ENCODE results near the gene CDK8.
"Not testable (repeated sequence)": the region's sequence is repeated elsewhere in the genome, so short reads cannot be mapped to it uniquely, and the experiment has no call there.

The CDK8 gene

DNA sequence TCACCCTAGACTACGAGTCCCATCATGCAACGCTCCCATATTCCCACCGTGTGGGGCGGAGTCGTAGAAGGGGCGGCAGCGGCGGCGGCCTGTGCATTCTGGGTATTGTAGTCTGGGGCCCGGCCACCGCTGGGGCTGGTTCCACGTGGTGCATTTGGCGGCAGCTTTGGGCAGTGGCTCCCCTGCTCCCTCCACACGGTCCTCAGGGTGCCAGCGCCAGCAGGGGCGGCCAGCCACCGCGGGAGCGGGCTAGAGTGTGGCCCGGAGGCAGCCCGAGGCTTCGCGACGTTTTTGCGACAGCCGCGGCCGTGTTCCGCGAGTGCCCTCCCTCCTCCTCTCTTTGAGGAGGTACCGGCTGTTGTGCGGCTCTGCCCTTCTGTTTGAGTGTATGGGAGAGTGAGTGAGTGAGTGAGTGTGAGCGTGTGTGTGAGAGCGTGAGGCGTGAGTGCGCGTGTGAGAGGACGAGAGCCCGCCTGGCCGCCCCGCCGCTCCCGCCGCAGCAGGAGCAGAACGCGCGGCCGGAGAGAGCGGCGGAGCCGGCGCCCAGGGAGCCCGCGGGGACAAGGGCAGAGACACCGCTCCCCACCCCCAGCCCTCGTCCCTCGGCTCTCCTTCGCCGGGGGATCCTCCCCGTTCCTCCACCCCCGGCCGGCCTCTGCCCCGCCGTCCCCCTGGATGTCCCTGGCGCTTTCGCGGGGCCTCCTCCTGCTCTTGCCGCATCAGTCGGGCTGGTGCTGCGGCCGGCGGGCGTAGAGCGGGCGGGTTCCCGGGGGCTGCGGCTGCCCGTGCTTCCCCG, at the start of gene CDK8:
Gene CDK8, plus strand, starts transcription at position 343 of the 796 bp plus-strand sequence. CDS start 513 bp downstream, outside the sequence.
- peak; percentile 66 for DNase-seq

DNA sequence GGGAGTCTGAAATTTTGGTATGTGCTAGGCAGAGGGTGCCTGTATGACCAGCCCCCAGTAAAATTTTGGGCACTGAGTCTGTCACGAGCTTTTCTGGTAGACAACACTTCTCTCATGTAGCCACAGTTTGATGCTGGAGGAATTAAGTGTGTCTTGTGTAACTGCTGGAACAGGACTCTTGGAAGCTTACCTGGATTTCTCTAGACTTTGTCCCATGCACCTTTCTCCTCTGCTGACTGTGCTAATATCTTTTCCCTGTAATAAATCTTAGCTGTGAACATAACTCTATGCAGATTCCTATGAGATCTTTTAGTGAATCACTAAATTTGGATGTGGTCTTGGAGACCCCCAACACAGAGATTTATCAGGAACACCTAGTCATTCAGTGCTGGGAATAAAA, 45.6 kb upstream of the CDK8 start:
- no peak for DNase-seq

DNA sequence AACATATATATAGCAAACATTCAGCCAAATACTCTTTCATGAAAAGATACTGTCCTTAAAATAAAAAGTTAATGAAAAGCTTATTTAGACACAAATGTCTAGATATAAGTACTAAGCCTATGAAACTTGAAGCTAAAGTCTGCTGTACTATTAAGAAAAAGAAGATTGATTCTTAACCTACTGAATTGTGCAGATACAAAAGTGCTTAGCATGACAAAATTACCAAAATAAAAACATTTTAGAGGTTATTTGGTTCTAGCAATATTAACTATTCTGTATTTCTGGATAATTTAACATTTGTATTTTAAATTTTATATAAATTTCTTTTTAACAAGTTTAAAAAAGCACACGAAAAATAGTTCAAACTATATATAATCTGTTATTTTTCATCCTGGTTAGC, 40.6 kb upstream of the CDK8 start:
- no peak for DNase-seq

DNA sequence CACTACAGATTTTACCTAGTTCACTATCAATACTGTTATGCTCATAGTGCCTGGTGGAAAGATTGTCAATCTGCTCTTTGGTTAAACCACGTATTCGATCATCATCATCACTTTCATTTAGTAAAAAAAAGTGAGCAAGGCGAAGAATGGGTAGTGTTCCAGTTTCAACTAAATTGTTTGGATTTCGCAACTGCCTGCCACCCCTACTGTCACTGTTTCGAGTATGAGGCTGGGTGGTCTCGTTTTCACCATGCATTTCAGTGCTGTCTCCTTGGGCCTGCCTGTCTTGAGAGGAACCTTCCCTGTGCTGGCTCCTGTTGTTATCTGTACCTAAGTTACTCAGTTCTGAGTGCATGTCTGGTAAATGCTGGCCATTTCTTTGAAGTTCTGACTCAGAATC, 39.9 kb upstream of the CDK8 start:
- no peak for DNase-seq

DNA sequence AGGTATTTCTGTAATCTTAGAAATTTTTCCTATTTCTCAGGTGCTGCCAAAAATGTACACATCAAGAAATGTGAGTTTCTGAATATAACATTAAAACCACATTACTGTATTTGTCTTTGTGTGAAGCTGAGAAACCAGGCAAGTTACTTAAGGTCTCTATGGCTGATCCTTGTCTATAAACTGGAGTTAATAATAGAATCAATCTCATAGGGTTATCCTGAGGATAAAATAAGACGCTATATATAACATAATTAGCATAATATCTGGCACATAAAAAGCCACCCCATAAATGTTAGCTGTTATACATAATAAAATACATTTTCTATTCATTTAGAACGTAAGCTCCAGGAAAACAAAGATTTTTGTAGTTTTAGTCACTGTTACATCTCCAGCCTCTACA, 37.9 kb upstream of the CDK8 start:
- DNase-seq, result no peak

DNA sequence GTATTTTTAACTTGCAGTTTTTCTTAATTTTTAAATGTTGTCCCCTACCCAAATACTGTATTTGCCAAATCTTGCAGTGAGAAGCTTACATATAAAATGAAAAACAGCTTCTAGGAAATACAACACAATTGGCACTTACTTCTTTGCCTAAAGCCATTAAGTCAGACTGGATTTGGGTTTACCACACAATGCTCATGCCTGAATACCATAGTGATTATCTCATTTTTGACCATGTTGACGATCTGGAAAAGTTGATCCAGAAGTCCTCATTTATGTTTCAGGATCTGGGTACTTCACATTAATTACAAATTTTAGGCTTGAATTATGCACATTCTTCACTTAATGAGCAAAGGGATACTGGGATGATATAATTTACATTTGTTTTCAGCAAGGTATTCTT, 34.2 kb upstream of the CDK8 start:
- DNase-seq, result no peak

DNA sequence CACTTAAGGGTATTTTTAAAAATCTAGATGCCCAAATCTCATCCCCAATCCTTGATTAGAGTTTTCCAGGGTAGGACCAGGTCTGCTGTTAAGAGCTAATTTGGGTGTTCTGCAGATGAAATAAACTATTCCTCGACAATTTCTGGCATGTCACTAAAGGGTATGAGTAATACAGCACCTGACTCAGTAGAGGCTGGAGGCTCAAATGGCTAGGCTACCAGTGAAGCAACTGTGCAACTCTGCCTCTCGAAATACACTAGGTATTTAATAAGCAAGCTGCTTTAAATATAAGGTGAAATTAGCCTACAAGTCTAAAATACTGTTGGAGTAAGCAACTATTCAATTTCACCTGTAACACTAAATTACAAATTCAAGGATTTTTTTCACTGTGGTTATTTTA, 33.4 kb upstream of the CDK8 start:
- DNase-seq, result no peak

DNA sequence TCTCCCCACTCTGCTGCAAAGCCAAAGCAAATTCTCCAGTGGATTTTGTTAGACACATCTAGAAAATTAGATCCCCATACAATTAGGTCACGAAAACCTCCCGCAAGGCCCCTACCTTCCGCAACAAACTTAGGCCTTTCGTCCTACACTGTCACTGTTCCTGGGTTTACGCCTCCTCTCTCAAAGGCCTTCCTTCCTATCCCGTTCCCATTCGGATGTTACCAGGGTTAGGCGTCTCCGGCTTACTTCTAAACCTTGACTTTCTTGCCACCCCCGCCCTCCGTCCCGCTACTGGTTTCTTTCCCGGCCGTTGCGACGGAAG, 32.6 kb upstream of the CDK8 start:
- DNase-seq, result no peak

DNA sequence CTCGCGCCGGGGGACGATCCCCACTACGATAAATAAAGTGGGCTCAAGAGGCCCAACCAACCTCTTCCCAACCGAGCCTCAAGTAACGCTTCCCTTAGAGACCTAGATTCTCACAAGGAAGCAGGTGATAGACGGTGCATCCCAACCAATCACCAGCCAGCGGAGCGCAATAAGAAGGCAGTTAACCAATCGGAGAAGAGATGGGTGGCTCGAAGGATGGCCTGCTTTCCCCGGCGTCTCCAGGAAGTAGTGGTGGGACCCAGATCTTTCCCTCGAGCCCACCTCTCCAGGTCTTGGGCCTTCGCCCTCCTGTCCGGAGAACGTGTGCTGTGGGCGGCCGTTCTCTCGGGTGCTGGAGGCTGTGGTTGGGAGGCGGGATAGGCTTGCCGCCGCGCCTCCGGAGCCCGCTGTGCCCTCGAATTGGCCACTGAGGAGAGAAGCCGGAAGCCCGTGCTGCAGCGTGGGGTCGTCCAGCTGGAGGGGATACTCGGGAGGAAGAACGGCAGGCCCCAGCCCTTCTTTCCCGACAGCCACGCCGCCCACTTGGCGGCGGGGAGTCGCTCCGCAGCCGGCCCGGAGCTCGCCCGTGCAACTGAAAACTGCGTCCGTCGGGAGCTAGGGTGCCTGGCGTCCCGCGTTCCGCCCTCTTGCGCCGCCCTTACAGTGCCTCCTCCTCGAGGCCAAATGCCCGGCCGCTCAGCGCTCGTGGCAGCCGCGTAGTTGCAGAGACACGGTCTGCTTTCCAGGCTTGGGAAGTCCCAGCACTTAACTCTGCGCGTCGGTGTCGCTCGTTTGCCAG, 32.0 kb upstream of the CDK8 start, which contains the start of gene RNF6:
Gene RNF6, minus strand, starts transcription at position 594 of the 799 bp plus-strand sequence. CDS start 2,665 bp downstream, outside the sequence.
- peak; percentile 91 for DNase-seq

DNA sequence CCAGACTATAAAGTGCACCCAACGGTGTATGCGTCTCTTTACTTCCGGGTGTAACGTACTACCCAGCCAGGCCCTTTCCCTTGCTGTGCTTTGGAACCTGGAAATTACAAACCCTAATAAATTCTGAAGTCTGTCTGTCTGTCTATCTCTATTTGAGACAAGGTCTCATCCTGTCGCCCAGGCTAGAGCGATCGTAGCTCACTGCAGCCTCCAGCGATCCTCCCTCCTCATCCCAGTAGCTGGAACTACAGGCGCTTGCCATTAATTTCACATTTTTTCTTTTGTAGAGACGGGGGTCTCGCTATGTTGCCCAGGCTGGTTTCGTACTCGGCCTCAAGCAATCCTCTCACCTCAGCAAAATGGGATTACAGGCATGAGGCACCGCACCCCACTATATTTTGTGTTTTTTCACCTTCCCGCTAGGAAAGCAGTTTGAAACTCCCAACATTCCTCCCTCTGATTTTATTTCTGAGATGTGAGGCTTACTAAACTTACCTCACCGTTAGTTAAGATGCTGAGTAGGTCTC, 31.3 kb upstream of the CDK8 start:
- DNase-seq, result no peak

DNA sequence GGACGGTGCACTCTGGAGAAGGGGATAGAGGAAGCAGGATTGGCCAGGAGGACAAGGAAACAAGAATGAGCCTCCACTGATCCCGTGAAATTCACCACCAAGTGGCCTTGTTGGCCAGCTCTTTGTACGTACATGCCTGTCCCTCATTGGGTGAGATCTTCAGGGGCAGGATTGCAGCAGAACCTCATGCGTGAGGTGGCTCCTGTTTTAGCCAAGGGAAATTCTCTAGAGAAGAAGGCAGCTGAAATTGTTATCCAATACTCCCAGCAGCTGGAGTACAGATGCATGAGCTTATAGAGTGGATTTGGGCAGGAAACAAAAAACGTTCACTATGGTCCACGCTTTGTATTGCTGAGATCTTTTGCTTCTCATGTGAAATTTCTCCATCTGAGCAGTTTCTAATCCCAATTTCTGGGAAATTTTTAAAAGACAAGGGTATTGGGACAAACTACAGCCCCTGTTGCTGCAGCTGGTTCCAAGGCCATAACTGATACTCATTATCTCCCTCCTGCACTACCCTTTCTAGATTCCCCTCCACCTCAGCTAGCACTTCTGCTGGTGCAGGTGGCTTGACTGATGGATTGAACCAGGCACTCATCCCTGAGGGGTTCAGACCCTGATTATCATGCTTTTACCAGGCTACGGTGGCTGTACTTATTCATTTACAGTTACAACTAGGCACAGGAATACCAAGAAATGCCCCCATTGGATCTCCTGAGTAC, 27.9 kb upstream of the CDK8 start:
- DNase-seq, result no peak

DNA sequence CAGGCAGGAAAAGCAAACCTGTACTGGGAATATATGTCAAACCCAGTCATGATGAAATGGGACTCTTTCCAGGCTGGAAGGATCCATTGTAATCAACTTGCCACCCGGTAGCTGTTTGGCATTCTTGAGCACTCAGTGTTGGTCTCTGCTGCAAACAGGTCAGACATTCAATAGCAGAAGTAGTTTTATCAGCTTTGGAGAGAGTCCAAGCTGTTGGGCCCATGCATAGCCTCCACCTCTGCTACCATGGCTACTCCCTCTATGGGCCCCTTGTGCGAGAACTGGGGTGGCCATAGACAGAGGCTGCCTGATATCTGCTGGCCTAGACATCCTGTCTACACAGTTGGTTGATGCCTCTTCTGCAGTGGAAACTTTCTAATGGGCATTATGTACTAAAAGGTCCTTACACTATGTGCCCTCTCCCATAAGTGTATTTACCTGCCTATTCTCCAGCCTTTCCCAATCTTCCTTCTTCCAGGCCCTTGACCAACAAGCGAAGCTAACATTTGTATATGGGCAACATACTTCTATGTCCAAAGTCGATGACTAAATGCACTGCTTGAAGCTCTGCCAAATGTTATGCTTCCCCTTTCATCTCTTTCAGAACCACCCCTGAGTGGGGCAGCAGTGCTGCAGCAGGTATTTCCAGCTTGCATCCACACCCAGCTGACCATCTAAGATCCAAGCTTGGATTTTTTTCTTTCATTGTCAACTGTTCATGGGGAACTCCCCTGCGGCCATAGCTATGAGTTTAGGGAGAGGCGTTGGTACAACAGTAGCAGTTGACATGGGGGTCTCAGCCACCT, 26.6 kb upstream of the CDK8 start:
- no peak for DNase-seq

DNA sequence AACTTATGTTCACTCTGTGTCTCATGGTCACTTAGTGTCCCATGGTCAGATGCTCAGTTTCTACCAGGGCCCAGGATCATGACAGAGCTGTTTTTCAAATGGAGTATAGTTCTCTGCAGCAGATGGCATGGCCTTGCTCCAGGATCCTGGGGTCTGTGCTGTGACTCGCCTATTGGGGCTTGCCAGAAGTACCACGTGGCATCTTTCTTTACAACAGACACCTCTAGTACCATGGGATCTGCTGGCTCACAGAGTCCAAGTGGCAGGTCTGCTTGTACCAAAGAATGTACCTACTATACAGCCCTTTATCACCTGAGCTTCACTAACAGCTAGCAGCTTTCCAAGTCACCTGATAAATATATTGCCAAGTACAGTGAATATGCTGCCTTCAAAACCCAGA, 25.8 kb upstream of the CDK8 start:
- no peak for DNase-seq

DNA sequence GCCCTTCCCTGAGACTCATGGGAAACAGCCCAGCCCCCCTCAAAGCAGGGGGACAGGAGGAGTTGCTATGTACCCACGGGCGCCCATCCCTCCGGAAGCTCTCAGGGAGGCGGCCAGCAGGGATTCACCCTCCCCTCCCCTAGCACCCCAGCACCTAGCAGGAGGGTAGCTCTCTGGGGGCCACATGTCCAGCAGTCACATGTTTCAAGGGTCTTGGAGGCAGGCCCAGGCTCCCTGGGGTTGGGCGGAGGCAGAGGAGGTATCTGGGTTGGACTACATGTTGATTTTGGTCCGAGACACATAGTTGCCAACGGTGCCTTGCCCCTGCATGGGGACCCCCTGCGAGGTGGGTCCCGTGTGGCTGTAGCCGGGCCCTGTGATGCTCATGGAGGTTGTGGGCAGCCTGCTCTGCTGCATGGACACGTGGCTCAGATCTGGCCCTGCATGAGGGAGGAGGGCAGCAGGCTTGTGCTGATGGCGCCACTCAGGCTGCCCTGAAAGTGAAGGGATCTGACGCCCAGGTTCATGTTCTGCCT, 24.8 kb upstream of the CDK8 start:
- no peak for DNase-seq

DNA sequence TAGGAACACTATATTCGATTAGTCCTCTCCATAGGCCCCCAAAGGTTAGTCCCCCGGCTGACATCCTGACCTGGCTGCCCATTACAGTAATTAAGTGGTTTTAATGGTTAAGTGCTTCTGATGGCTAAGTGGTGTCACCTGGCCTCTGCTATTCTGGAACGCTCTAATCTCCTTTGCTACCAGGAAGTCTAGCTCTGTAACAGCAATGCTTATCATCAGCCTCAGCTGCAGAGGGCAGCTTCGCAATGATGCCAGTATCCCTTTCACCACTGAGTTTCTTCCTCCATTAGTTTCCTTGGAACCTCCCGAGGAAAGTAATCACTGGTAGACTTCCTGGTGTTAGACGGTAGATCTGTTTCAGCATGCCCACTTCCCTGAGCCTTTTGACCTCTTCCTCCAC, 23.2 kb upstream of the CDK8 start:
- no peak for DNase-seq

DNA sequence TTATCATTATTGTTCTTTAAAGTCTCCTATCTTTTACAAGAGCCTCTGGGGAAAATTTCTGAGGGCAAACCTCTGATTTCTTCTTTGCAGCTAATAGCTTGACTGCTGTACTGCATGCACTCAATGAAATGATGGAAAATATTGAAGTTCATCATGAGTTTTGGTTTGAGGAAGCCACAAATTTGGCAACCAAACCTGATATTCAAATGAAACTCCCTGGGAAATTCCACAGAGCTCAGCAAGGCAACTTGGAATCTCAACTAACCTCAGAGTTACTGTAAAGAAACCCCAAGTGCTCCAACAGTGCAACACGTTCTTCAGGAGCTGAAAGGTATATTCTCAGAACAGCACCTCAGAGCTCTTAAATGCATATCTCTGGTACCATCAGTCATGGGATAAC, 17.6 kb upstream of the CDK8 start:
- DNase-seq, result no peak

DNA sequence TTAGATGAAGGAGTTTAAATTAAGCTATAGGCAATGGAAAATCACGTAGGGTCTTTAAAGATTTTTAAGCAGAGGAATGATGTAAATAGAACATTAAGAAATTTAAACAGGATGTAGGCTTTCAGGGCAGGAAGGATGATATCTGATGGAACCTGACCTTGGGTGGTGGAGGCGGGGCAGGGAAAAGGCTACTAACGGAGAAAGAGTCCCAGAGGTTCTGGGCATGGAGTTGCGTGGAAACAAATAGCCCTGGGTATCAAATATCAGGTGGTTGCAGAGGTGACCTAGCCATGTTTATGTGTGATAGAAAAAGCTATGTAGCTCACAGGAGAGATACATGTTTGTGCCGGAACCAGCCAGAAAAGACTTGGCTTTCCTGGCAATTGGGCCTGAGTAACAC, 7.8 kb upstream of the CDK8 start:
- no peak for DNase-seq

DNA sequence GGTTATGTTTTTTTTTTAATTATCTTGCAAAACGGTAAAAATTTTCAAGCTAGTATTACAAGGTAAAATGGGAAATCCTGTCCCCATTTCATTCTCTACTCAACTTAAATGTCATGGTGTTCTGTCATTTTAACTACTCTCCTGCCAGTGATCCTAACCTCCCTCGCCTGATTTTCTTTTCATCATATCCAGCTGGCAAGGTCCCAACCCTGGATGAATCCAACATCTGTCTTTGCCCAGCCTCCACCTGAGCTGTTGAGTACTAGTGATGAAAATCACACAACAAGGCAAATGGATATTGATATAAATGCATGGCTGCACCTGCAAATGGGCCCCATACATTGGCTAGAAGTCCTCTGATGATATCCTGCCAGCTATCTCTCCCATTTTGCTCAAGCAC, 6.9 kb upstream of the CDK8 start:
- no peak for DNase-seq

DNA sequence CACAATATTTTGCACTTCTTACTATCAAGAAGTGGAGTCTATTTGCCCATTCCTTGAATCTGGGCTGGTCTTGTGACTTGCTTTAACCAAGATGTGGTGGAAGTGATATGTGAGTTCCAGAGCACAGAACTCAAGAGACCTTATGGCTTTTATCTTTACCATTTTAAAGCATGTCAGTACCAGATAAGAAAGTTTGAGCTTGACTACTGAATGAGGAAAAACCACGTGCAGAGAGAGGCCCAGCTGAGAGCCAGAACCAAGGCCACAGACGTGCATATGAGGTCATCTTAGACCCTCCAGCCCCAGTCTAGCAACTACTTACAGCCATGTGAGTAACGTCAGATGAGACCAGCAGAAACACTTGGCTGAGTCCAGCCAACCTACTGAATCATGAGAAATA, 6.3 kb upstream of the CDK8 start:
- no peak for DNase-seq

DNA sequence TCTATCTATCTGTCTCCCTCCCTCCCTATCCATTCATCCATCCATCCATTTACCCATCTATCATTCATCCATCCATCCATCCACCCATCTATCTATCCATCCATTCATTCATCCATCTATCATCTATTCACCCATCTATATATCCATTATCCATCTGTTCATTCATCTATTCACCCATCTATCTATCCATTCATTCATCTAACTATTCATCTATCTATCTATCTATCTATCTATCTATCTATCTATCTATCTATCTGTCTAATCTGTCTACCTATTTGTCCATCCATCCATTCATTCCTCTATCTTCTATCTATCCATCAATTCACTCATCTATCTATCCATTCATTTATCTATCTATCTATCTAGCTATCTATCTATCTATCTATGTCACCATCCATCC, 4.4 kb upstream of the CDK8 start:
- DNase-seq, result no peak

DNA sequence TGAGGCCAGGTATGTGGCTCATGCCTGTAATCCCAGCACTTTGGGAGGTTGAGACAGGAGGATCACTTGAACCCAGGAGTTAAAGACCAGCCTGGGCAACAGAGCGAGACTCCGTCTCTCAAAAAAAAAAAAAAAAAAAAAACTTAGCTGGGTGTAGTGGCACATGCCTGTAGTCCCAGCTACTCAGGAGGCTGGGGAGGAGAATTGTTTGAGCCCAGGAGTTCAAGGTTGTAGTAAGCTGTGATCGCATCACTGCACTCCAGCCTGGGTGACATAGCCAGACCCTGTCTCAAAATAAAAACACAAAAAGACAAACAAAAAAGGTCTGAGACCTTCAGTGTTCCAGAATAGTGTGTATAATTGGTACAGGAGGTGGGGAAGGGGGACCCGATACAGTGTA, 1.9 kb upstream of the CDK8 start:
- not testable (repeated sequence) for DNase-seq

DNA sequence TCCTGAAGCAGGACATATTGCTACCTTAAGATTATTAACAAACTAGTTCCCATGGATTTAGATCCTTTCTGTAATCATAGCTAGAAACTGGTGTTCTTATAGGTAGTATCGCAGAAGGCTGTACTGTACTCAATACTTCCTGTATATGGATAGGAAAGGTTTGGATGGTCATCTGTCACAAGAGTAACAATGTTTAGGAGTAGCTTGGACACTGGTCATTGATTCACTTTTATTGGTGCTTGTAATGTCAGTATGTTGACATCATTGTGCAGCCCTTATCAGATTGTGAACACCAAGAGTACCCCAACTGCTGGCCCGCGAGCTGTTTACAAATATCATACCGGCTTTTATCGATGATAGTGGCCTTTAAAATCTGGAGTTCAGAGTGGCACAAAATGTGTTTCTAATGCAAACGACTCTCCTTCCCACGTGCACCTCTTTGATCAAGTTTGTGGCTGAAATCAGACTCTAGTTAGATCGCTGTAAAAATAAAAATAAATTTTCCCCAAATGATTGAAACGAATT, 605 bp upstream of the CDK8 start:
- no peak for DNase-seq

Data from DMS79 (cell line).